ENCODE measurements around the gene CSNK1E.
A peak's percentile ranks its signal among the peaks of the same experiment; 100 is the strongest.

The CSNK1E gene

DNA sequence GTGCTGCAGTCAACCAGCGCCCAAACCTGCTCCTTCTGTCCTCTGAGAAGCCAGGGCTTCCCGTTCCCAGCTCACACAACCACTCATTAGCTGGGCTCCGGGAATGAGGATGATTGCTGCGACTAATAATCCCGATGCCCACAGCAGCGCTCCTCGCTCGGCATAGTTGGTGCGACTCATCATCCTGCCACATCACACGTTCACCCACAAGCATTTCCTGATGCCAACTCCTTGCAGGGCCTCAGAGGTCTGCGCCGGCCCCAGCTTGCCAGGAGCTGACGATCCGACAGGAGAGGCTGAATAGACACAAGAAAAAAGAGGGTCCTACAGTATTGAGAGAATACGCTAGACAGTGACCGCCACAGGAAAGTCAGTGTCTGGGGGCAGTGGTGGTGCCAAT, 10.6 kb upstream of the CSNK1E start:
- no peak for DNase-seq

DNA sequence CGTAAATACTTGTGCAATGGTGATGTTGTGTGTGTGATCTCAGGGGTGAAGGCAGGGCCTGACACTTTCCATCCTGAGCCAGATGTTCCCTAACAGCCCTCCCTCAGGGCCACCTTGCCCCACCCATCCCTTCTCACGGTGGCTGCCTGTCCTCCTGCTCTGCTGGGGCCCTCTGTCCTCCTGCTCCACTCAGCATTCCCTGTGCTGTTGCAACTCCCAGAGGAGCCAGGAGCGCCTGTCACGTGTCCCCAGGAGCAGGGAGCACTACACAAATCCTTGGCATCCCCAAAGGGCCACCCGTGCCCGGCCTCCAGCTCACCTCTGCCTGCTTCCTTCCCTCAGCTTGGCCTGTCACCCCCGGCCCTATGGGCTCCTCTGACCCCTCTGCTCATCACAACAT, 10.2 kb upstream of the CSNK1E start:
- no peak for DNase-seq

DNA sequence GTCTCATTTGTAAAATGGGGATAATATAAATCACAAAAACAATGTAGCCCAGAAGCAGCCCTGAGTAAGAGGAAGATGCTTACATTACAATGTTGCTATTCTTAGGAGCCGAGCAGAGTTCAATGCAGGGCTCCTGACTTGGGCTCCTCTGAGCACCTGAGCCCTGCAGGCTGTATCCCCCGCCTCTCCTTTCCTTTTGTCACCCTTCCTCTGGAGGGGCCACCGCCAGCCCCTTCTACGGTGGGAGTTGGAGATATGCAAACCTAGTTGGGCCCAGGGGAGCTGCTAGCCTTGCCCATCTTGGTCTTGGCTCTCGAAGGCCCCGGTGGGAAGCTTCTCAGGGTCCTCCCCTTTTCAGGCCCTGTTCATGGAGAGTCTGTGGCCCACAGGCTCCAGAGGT, 8.4 kb upstream of the CSNK1E start:
- DNase-seq, result no peak

DNA sequence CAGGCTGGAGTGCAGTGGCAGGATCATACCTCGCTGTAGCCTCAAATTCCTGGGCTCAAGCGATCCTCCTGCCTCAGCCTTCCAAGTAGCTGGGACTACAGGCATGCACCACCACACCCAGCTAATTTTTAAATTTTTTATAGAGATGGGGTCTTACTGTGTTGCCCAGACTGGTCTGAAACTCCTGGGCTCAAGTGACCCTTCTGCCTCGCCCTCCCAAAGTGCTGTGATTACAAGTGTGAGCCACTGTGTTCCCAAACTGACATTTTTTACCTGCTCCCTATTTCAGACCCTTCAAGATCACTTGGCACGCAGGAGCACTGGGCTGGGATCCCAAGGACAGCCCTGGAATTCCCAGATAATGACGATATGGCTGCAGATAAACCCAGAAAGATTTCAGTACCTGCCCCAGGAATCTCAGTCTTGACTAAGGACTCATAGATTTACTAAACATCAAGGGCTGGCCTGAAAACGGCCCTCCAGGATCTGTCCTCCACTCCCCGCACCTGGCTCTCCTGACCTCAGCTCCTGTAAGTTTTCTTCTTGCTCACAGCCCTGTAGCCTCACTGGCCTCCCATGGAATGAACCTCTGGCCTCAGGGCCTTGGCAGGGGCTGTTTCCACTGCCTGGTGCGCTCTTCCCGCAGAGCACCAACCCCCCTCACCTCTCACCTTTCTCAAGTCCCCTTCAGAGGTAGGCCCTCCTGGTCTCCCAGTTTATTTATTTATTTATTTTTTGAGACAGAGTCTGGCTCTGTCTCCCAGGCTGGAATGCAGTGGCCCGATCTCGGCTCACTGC, 3.6 kb upstream of the CSNK1E start:
- no peak for DNase-seq

DNA sequence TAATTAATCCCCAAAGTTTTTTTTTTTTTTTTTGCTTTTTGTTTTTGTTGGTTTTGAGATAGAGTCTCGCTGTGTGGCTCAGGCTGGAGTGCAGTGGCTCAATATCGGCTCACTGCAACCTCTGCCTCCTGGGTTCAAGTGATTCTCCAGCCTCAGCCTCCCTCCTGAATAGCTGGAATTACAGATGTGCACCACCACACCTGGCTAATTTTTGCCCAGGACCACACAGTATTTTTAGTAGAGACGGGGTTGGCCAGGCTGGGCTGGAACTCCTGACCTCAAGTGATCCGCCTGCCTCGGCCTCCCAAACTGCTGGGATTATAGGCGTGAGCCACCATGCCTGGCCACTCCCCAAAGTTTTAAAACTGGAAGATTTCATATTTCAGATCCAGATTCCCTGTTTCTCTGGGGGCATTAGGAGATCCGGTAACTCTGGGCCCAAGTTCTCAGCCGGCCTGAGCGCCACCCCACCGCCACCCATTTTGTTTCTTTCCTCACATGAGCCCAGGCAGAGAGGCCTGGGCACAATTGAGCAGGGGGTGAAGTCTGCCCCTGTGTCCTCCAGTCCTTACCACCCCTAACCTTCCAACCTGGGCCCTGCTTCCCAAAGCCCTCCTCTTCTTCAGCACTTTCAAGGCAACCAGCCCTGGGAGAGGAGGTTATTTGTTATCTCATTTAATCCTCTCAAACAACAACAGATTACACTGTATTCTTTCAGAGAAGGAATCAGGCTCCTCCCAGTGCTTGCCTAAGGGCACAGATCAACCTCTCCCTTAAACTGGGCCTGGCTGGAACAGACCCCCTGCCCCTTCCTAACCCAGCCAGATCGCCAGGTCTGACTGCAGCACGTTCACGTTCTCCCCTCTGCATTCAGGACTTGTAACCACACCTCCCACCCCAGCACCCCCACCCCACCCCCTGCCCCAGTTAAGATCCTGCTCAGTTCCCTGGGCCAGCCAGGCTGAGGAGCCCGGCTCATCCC, 1.9 kb upstream of the CSNK1E start:
- no peak for DNase-seq

DNA sequence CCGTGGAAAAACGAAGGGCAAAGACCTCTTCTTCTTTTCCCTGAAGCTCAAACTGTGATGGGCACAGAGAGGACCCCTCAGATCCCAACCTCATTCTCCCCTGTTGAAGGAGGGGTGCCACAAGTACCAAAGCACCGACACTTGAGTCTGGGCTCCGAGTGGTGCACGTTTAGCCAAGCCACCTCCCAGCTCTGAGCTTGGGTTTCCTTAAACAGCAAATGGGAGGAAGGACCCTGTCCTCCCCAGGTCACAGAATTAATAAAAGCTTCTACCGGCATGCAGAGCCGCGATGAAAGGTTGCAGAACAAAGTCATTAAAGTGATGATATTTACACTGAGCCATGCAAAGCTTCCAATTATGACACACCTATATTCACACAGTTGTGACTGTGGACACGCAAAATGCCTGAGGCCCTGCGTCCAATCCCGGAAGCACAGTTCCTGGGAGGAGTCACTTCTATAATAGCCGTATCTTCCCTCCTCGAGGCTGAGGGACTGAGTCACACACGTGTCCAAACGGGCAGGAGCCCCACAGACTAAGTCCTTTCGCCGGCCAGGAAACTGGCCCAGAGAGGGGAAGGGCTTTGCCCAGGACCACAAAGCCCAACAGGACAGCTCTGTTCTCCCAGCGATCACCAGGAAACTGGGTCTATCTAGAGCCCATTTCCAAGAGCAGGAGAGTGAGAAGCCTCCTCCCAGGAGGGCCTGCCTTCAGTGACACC, 922 bp upstream of the CSNK1E start:
- DNase-seq, result peak; percentile 84

DNA sequence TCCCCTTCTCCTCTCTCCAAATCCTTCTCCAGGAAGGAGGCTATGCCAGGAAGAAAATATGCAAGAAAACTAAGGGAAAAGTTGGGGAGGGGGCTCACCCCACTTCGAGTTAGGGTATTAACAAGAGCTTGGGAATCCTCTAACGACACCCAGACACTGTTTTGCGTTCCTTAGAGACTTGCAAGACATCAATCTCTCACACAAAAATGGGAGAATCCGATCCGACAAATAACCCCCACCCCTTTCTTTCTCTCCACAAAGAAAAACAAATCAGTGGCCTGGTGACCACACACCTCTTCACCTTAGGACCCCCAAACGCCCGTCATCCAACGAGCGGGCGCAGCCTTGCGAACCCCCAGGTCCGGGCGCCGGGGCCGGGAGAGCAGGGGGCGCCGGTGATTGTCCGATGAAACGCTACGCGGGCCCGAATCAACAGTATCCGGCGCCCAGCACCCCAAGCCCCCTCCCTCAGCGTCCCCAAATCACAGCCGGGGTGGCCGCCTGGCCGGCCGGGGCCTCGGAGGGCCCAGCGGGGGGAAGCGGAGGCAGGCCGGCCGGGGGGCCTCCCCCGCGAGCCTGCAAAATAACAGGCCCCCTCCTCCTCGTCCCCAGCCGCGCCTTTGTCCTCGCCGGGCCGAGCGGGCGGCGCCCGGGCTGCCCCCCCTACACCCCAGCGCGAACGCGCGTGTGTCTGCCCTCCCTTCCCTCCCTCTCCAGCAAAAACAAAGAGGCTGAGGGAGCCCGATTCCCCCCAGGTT, 690 bp downstream of the CSNK1E start:
- peak; percentile 19 for DNase-seq

DNA sequence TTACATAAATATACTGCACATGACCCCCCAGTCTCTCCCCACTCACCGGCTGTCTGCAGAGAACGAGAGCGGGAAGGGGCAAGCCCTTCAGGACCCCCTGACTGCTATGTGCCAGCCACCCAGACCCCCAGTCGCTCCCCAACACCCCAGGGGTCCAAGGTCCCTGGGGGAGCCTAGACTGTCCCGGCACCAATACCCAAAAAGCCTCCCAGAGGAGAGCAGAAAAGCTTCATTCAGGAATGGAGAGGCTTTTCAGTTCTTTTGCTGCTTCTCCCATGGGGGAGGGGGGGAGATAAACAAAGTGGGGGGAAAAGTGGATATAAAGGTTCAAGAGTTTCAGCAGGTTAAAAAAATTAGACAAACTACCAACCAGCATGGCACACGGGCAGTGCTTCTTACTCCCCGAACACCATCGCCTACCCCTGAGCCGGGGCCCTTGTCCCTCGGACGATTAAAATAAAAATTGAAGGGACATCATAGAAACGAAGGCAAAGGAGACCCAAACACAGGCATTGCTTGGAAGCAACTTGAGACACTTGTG, 1.3 kb downstream of the CSNK1E start:
- DNase-seq, result no peak

DNA sequence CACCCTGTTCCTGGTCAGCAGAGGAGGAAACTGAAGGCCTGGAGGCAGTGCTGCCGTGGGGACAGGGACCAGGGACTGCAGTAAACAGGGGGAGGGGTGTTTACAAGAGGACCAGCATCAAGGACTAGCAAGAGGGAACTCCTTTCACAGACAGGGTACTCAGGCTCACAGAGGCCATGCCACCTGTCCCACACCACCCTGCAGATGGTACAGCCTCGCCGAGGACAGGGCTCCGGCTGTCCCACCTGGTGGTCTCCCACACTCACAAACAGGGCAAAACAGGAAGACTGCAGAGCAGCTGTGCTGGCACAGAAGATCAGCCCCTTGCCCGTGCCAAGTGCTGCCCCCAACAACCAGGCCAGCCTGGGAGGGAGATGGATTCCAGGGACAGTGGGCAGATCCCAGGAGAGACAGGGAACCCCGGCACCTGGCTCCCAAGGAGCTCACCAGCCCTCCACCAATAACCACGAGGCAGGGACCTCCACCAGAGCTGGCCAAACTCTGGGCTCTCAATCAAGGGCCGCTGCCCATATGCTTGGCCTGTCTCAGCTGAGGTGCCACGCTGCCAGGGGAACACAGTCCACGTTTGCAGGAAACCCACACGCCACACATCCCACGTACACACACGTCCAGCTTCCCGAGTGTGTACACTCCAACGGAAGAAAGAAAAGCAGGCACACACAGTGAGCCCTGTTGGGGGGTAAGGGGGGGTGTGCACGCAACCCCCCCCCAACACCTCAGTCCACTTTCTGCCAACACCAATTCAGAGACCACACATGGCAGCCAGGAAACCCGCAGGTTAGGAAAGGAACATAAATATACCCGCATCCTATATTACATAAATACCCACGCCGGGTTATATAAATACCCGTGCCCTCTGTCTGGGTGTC, 2.1 kb downstream of the CSNK1E start:
- DNase-seq, result no peak

DNA sequence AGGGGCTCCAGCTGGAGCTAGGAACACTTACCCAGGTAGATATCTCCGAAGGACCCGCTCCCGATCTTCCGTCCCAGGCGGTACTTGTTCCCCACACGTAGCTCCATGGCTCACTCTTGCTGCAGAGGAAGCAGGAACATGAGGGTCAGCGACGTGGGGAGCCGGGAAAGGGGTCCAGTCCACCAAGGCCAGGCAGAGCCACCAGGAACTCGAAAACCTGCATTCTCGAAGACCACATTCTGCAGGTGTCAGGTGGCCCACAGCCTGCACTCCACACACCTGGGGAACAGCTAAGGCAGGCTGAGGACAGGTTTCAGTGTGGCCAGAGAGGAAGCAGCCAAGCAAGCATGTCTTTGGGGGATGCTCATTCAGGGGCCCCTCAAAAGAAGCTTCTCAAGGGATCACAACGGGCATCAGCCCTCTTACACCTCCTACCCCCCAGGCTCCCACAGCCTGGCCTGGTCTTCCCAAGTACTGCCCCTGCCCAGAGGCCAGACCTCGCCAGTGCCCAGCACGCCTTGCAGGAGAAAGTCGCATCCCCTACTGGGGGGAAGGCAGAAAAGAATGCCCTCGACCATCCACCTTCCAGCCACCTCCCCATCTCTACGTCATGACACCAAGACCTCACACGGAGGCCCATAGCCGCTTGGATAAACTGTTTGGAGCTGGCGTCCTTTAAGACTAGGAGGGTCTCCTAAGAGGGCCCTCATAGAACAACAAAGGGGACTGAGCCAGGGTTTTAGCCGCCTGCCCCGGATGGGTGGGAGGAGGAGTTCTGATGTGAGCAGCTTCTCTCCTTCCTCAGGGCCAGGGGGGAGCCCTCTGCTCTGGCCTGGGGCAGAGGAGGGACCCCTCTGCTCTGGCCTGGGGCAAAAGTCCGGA, 2.9 kb downstream of the CSNK1E start:
- no peak for DNase-seq

DNA sequence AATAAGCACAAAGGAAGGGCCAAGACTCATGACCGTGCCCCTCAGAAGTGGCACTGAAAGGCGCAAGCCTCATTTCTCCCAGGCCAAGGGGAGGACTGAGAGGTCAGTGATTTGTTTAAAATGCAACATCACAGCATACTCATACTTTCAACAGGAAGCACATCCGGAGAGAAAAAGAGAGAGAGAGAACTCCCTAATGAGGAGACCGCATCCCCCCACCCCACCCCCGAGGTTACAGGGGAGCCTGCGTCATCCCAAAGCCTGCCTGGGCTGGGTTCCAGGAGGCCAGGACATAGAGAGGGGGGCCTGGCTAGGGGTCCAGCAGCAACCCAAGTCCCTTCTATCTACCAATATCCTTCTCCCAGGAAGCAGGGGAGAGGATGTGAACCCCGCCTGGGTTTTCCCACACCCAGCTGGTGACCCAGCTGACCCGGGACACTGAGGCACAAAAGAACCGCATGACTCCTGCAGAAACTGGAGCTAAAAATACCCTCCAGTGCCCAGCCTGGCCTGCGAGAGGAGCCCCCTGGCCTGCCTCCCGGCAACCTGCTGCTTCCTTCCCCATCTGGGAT, 3.8 kb downstream of the CSNK1E start:
- DNase-seq, result no peak

DNA sequence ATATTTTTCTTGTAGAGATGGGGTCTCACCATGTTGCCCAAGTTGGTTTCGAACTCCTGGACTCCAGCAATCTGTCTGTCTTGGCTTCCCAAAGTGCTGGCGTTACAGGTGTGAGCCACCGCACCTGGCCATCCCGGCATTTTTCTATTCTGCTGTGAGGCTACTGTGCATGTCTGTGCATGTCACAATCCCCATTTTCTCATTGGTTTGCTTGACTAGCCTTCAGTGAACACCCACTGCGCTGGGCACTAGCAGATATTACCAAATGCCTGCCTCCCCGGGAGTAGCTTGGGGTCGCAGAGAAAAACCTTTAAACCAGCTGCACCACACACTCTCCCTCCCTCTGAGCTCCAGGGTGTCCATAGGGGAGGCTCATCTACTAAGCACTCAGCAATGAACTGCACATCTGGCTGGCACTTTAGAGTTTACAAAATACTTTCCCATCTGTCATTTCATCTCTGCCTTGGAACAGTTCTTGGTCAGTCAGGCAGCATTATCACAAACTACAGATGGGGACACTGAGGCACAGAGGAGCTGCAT, 4.9 kb downstream of the CSNK1E start:
- DNase-seq, result no peak

DNA sequence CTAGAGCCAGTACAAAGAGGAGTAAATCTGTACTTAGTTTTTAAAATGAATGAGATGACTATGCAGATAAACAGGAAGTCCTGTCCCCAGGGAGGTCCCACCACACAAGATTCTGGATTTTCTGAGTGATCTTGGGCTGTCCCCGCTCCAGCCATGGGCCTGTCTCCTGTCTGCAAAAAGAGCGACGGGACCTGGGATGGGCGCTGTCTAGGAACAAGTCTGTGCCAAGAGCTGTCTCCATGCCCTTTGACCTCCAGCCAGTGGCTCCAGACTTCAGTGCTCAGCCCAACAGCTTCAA, 6.0 kb downstream of the CSNK1E start:
- no peak for DNase-seq

DNA sequence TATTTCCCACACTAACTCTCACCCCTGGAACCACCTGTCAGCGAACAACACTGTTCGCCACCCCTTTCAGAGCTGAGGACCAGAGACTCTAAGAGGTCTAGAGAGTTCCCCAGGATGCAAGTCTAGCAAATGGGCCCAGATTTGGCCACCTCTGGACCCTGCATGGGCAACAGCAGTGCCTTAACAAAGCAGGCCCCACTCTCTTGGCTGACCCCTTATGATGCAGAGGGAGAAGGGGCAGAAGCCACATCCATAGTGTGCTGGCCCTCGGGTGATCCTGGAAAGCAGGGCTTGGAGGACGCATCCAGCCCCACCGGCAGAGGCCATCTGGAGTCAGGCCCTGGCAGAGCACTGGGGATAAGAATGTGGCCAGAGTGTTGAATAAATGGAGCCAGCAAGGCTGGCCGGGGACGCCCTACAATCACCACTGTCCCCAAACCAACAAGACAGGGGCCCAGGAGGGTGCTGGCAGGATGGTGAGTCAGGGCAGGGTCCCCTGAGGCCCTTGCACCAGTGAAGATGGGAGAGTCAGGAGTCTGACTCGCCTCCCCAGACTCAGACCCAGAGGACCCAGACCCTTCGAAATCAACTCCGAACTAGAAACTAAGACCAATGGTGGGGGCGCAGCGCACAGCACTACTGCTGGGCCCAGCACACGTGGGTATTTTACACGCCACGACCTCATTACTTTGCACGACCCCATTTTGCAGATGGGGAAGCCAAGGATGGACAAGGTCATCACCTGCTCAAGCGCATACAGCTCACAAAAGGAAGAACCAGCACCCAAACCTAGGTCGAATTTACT, 6.5 kb downstream of the CSNK1E start:
- no peak for DNase-seq

DNA sequence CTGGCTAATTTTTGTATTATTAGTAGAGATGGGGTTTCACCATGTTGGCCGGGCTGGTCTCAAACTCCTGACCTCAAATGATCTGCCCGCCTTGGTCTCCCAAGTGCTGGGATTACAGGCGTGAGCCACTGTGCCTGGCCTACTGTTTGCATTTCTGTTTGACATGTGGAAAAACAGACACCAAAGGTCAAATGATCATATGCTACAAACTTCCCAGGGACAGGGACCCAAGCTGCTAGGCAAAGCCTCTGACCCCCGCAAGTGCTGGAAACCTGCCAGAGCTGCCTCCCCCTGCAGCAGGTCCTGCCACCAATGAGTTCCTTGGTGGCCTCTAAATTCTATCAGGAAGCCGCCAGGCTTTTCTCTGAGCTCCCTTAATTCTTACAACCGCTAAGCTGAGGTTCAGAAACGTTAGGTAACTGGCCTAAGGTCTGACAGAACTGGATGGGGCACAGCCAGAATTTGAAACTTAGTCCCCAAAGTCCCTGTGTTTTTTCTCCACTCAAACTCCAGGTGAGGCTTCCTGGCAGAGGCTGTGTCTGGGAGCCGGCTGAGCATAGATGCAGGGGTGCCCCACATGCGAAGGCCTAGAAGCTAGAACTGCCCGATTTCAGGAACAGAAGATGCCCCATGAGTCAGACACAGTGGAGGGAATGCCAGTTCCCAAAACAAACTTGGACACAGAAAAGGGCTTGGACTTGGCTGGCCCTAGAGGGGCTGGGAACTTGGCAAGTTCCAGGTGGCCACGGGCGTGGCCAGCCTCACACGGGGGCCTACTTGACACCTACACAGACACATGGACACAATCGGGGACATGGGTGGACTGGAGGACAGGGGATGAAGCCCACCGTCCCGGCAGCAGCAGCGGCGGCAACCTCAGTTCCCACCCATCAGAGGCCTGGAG, 7.4 kb downstream of the CSNK1E start:
- no peak for DNase-seq

DNA sequence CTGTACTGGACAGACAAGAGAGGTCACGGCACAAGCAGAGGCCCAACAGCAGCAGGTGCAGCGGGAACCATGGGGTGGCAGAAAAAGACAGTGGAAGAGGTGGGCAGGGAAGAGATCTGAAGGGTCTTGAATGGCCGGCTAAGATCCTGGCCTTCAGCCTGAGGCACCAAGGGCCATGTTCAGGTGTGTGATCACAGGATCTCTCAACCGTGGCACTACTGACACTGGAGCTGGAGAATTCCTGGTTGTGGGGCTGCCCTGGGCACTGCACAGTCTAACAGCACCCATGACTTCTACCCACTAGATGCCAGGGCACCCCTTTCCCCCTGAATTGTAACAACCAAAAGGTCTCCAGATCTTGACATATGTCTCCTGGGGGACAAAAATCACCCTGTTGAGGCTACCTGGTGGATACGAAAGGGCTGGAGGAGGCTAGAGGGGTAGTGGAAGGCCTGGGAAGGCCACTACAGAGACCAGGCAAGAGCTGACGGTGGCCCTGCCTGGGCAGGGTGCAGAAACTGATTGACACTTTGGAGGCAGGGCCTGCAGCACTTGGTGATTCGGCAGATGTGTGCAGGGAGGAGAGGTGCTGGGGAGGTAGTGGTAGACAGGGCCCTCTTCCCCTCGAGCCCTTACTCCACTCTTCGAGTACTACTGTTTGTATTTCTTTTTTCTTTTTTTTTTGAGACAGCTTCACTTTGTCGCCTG, 8.3 kb downstream of the CSNK1E start:
- no peak for DNase-seq
